Bronchial epithelial cell (primary cell): ENCODE results near the gene MYOM3. TPM values are rescaled to one million over a fixed set of nuclear protein-coding genes. Genes with fewer than 3 reads are reported as not detected.

ENCODE experiments used
- DNase-seq: peaks from one replicate; pipeline ENCODE4 v3.0.0-alpha.2; 2010; ENCODE audit warnings: low read depth
- FAIRE-seq: peaks from 2 replicates; lab custom pipeline; 2011; peaks lifted over from hg19 to GRCh38; lab: Jason Lieb, UNC
- H3K27me3 ChIP-seq: 2 replicates; pipeline ENCODE4 v1.5.1; 2011; ENCODE audit warnings: low read length; ENCODE audit not compliant: control insufficient read depth, insufficient read depth
- H3K36me3 ChIP-seq: 2 replicates; pipeline ENCODE4 v1.5.1; 2011; ENCODE audit warnings: low read length; ENCODE audit not compliant: control insufficient read depth, insufficient read depth
- H3K4me3 ChIP-seq: 2 replicates; pipeline ENCODE4 v1.5.1; 2011; ENCODE audit warnings: mild to moderate bottlenecking, low read depth, low read length, control low read depth
- total RNA-seq: library from RNA; depleted of rRNA; stranded (reverse); fragments of >200 nt; gene quantifications from 2 replicates; pipeline ENCODE4 v1.2.1, GENCODE V29; 2014
- TF ChIP-seq, protein P1 (sequence below): IDR thresholded peaks from 2 replicates; pipeline ENCODE4 v1.5.1; 2011; ENCODE audit warnings: mild to moderate bottlenecking, moderate library complexity, low read length, control low read depth, inconsistent platforms; ENCODE audit not compliant: insufficient read depth, severe bottlenecking

MYOM3 gene
- total RNA-seq: under 0.01 and 0.13 TPM in 2 replicates

DNA sequence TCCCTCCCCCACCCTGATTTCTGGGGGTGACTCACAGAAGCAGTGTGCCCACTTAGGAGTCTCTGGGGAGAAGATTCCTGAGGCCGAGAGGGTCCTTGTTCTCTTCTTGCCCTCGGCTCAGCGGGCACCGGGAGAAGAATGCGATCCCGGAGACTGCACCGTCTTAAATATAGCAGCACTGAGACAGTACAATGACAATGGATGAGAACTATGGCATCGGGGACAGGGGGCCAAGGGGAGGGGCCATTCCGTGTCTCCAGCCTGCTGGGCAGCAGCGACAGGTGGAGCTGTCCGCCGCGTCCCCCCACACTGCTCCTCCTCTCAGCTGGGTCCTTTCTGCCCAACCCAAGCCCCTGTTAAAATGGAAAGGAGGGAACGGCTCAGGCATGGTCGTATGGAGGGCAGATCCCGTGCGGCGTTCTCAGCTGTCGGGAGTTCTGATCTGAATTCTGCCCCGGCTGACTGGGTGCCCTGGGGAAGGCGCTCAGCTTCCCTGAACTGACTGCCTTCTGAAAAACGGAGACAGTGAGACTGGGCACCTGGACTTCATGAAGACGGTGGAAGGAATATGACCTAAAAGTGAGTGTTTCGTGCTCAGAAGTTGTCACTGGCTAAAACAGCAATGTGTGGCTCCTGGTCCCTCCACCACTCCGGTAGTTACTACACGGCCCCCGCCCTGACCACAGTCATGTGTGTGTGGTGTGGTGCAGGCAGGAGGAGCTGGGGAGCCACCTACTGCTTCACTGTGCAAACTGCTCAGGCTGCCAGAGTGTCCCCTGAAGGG lies at the start of gene MYOM3:
Gene MYOM3 (minus strand): TSS at position 140 of the 784 bp plus-strand sequence. CDS start 3,499 bp downstream, outside the sequence.
- Histone ChIP-seq H3K4me3 (peak within 1 kb of the TSS; percentile 4), H3K36me3 (no peaks in the 10 kb centered on the region), H3K27me3 (no peaks in the 10 kb centered on the region)
- TF ChIP-seq, protein P1, sequence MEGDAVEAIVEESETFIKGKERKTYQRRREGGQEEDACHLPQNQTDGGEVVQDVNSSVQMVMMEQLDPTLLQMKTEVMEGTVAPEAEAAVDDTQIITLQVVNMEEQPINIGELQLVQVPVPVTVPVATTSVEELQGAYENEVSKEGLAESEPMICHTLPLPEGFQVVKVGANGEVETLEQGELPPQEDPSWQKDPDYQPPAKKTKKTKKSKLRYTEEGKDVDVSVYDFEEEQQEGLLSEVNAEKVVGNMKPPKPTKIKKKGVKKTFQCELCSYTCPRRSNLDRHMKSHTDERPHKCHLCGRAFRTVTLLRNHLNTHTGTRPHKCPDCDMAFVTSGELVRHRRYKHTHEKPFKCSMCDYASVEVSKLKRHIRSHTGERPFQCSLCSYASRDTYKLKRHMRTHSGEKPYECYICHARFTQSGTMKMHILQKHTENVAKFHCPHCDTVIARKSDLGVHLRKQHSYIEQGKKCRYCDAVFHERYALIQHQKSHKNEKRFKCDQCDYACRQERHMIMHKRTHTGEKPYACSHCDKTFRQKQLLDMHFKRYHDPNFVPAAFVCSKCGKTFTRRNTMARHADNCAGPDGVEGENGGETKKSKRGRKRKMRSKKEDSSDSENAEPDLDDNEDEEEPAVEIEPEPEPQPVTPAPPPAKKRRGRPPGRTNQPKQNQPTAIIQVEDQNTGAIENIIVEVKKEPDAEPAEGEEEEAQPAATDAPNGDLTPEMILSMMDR: peak; percentile 79
- FAIRE-seq: no peak
- DNase-seq: peak; percentile 68

DNA sequence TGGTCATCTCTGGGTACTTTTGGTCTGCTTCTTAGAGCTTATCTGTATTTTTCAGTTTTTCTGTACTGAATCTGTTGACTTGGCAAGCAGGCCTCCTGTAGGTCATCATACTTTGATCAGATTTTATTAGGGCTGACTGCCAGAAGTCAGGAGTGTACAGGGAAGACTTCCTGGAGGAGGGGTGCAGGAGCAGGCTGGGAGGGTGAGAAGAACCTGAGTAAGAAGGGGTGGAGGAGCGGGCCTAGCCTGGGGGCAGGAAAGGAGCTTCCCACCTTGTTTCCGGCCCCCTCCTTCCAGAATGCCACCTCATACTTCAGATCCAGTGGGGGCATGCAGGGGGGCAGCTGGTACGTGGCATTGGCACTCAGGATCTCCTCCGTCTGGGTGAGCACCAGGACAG lies 49.3 kb upstream of the MYOM3 start:
- H3K36me3 ChIP-seq: peaks cover 10% of the 10 kb centered on the region
- FAIRE-seq: no peak

DNA sequence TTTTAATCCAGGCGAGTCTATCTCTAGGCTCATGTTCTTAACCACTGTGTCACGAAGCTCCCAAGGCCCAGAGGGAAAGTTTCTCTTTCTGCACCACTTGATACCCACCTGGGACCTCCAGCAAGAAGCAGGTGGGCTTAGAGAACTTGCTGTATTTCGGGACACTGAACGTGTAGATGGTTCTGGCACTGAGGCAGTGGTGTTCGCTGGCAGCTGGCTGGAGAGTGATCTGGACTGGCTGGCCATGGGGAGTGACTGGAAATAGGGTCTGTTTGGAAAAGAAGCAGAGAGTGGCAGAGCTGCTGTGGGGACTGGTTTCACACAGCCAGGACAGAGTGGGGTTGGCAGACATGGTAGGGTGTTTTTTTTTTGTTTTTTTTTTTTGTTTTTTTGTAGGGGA lies 47.4 kb upstream of the MYOM3 start:
- peaks cover 10% of the 10 kb centered on the region for H3K36me3 ChIP-seq
- no peak for FAIRE-seq
- H3K4me3 ChIP-seq: no peak overlapping the region
- no peak for DNase-seq
- no peaks in the 10 kb centered on the region for H3K27me3 ChIP-seq
- TF ChIP-seq, protein P1: no peak

More for the DNA sequence above, 49.3 kb upstream of the MYOM3 start:
- no peaks in the 10 kb centered on the region for H3K27me3 ChIP-seq
- TF ChIP-seq, protein P1: no peak
- DNase-seq: peak; percentile 20
- H3K4me3 ChIP-seq: no peak overlapping the region

DNA sequence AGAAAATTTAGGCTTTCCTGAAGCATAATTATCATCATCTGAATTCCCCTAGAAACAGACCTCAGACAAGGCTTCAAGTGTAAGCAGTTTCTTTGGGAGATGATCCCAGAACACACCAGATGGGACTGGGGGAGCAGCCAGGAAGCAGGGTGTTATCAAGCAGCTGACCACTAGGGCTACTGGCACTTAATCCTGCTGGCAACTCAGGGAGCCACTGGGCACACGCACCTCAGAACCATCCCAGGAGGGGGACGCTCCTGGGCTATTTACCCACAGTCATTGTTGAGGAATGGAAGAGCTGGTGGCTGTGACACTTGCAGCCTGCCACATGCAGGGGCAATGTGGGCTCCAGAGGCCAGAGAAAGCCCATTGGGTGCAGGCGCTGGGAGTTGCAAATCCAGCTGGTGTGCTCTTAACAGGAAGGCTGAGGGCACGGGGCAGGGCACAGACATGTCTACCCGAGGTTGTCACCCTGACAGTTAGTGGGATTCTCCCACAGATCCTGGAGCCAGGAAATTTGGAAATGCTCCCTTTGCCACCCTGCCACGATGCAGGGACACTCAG lies 46.1 kb upstream of the MYOM3 start:
- peaks cover 10% of the 10 kb centered on the region for H3K36me3 ChIP-seq
- TF ChIP-seq, protein P1: peak; percentile 38
- no peaks in the 10 kb centered on the region for H3K27me3 ChIP-seq
- no peak overlapping the region for H3K4me3 ChIP-seq
- DNase-seq: no peak
- no peak for FAIRE-seq

DNA sequence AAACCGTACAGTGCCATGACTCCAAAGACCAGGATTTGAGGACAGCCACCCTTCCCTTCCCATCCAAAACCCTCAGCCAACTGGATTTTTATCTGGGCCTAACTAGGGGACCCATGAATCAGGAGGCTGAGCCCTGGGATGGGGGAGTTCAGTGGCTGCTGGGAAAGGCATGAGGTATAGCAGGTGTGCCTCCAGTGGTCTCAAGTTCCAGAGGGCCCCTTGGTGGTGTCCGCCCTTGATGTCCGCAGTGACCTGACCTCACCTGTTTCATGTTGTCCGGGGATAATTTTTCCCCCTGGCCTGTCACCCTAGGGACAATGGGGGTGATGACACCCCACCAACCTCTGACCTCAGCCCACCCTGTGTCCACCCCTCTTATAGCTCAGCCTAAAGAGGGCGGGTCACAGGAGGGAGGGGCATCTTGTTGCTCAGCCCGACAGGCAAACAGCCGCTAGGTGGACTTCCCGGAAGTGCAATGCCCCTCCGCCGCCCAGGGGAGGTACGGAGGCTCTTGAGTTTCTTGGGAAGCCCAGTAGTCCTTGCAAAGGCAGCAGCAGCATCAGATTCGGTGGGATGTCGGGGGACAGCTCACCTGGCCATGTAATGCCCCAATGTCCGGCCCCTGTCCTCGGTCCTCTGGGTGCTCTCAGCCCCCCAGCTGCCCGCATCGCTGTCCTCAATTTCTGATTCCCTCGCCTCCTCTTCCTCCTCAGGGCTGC lies 44.8 kb upstream of the MYOM3 start:
- H3K27me3 ChIP-seq: no peaks in the 10 kb centered on the region
- TF ChIP-seq, protein P1: no peak
- H3K4me3 ChIP-seq: no peak overlapping the region
- peaks cover 10% of the 10 kb centered on the region for H3K36me3 ChIP-seq
- DNase-seq: no peak
- FAIRE-seq: no peak
